OCI-LY1 (cell line): ENCODE data around the gene ZFYVE19.

ENCODE experiments used
- H2AFZ ChIP-seq: fragments of 200-600 bp; sonication (generic), shearing (Covaris generic); 2 replicates; pipeline ENCODE4 v1.6.0; 2014; ENCODE audit warnings: antibody characterized with exemption, mild to moderate bottlenecking, low read length
- H3F3A ChIP-seq: fragments of 200-600 bp; sonication (generic), shearing (Covaris generic); 2 replicates; pipeline ENCODE4 v1.6.0; 2014; ENCODE audit warnings: mild to moderate bottlenecking, antibody characterized with exemption, low read length, moderate library complexity; ENCODE audit not compliant: insufficient read depth
- H3K27ac ChIP-seq: fragments of 200-600 bp; sonication (generic); 2 replicates; pipeline ENCODE4 v1.5.1; 2014; ENCODE audit warnings: low read length, mixed run types, mild to moderate bottlenecking, low read depth; ENCODE audit not compliant: poor library complexity, severe bottlenecking
- H3K27me3 ChIP-seq: fragments of 200-600 bp; sonication (generic); 2 replicates; pipeline ENCODE4 v1.6.0; 2014; ENCODE audit warnings: antibody characterized with exemption, mild to moderate bottlenecking, low read length, moderate library complexity; ENCODE audit not compliant: insufficient read depth
- H3K36me3 ChIP-seq: fragments of 200-600 bp; sonication (generic); 2 replicates; pipeline ENCODE4 v1.6.1; 2014; ENCODE audit warnings: mild to moderate bottlenecking, antibody characterized with exemption, low read length, moderate library complexity, mixed read lengths; ENCODE audit not compliant: insufficient read depth
- H3K4me1 ChIP-seq: fragments of 200-600 bp; sonication (generic); 2 replicates; pipeline ENCODE4 v1.5.1; 2014; ENCODE audit warnings: mild to moderate bottlenecking, low read length, moderate library complexity; ENCODE audit not compliant: insufficient read depth, severe bottlenecking
- H3K4me2 ChIP-seq: fragments of 200-600 bp; sonication (generic), shearing (Covaris generic); 2 replicates; pipeline ENCODE4 v1.6.1; 2014; ENCODE audit warnings: low read length
- H3K4me3 ChIP-seq: fragments of 200-600 bp; sonication (generic); 2 replicates; pipeline ENCODE4 v1.5.1; 2014; ENCODE audit warnings: low read length, low read depth, mild to moderate bottlenecking, mixed read lengths; ENCODE audit not compliant: poor library complexity, severe bottlenecking
- H3K79me2 ChIP-seq: fragments of 200-600 bp; shearing (Covaris generic); 2 replicates; pipeline ENCODE4 v1.6.1; 2016; ENCODE audit warnings: mixed run types, low read length, mixed read lengths; ENCODE audit not compliant: insufficient read depth
- H3K9ac ChIP-seq: fragments of 200-600 bp; sonication (generic), shearing (Covaris generic); 2 replicates; pipeline ENCODE4 v1.6.1; 2014; ENCODE audit warnings: mild to moderate bottlenecking, low read length, mixed read lengths
- H3K9me2 ChIP-seq: fragments of 200-600 bp; sonication (generic), shearing (Covaris generic); 2 replicates; pipeline ENCODE4 v1.6.1; 2014; ENCODE audit warnings: low read depth, mild to moderate bottlenecking, low read length, mixed read lengths
- H3K9me3 ChIP-seq: fragments of 200-600 bp; shearing (Covaris generic); 2 replicates; pipeline ENCODE4 v1.6.1; 2014; ENCODE audit warnings: low read length, mixed read lengths
- H4K20me1 ChIP-seq: fragments of 200-600 bp; sonication (generic), shearing (Covaris generic); 2 replicates; pipeline ENCODE4 v1.6.0; 2016; ENCODE audit warnings: mild to moderate bottlenecking, low read length; ENCODE audit not compliant: insufficient read depth
- EZH2 ChIP-seq: fragments of 200-600 bp; sonication (generic), shearing (Covaris generic); IDR thresholded peaks from 2 replicates; pipeline ENCODE4 v1.8.0; 2017; ENCODE audit warnings: borderline replicate concordance, mixed run types, mild to moderate bottlenecking, antibody characterized with exemption, low read length, moderate library complexity, mixed read lengths
- TF ChIP-seq, protein P1 (sequence below): fragments of 200-600 bp; sonication (generic), shearing (Covaris generic); IDR thresholded peaks from 2 replicates; pipeline ENCODE4 v1.5.1; 2017; ENCODE audit warnings: mild to moderate bottlenecking, antibody characterized with exemption, low read length, moderate library complexity, mixed read lengths

The ZFYVE19 gene

DNA sequence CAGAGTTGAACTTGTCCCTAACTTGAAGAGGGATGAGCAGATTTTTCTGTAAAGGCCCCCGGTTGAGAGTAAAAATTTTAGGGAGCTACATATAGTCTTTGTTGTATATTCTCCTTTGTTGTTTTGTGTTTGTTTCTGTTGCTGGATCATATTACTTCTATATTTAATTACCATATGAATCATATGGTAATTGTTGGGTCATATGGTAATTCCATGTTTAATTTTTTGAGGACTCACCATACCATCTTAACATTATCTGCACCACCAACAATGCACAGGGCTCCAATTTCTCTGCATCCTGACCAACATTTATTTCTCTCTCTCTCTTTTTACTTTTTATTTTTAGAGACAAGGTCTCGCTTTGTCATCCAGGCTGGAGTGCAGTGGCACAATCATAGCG, 7.4 kb upstream of the ZFYVE19 start:
- Histone ChIP-seq H3K4me3 (no peak overlapping the region), H3K36me3 (peaks cover 3% of the 10 kb centered on the region; the same call in 1 of the 2 replicates), H3K9me2 (no peaks in the 10 kb centered on the region), H3F3A (no peaks in the 10 kb centered on the region), H3K27me3 (no peaks in the 10 kb centered on the region), H3K27ac (no peak overlapping the region), H3K4me2 (no peak overlapping the region), H4K20me1 (no peaks in the 10 kb centered on the region), H2AFZ (no peak overlapping the region), H3K9ac (no peak overlapping the region), H3K9me3 (no peaks in the 10 kb centered on the region), H3K79me2 (no peaks in the 10 kb centered on the region), H3K4me1 (no peaks in the 10 kb centered on the region)
- no peak for TF ChIP-seq EZH2
- TF ChIP-seq, protein P1, sequence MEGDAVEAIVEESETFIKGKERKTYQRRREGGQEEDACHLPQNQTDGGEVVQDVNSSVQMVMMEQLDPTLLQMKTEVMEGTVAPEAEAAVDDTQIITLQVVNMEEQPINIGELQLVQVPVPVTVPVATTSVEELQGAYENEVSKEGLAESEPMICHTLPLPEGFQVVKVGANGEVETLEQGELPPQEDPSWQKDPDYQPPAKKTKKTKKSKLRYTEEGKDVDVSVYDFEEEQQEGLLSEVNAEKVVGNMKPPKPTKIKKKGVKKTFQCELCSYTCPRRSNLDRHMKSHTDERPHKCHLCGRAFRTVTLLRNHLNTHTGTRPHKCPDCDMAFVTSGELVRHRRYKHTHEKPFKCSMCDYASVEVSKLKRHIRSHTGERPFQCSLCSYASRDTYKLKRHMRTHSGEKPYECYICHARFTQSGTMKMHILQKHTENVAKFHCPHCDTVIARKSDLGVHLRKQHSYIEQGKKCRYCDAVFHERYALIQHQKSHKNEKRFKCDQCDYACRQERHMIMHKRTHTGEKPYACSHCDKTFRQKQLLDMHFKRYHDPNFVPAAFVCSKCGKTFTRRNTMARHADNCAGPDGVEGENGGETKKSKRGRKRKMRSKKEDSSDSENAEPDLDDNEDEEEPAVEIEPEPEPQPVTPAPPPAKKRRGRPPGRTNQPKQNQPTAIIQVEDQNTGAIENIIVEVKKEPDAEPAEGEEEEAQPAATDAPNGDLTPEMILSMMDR, result no peak

DNA sequence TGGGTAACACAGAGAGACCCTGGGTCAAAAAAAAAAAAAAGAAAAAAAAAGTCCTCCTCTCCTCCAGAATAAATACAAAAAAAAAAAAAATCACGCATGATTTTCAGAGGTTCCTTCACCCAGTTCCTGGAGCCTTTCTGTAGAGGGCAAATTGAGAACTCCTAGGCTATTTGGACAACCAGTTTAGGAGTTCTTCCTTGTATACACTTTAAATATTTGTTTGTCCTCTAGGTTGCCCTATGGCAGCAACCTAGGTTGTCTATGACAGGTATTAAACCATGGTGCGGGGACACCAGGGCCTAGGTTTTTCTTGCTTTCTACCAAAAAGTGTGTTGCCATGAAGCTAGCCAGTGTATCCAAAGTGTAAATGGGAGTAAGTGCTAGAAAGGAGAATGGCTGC, 3.8 kb upstream of the ZFYVE19 start:
- no peak overlapping the region for H3K27ac ChIP-seq
- no peaks in the 10 kb centered on the region for H3K27me3 ChIP-seq
- no peak overlapping the region for H2AFZ ChIP-seq
- H4K20me1 ChIP-seq, result no peaks in the 10 kb centered on the region
- peaks cover 1% of the 10 kb centered on the region; the same call in 1 of the 2 replicates for H3K36me3 ChIP-seq
- 0 out of 2 replicates have a peak, but pooled peaks cover 3% of the 10 kb centered on the region for H3K79me2 ChIP-seq
- H3F3A ChIP-seq, result no peaks in the 10 kb centered on the region
- peaks cover 13% of the 10 kb centered on the region for H3K4me1 ChIP-seq
- H3K9me2 ChIP-seq, result no peaks in the 10 kb centered on the region
- H3K9ac ChIP-seq, result no peak overlapping the region
- TF ChIP-seq EZH2, result no peak
- TF ChIP-seq, protein P1, result no peak
- H3K4me2 ChIP-seq, result no peak overlapping the region
- no peak overlapping the region for H3K4me3 ChIP-seq
- H3K9me3 ChIP-seq, result no peaks in the 10 kb centered on the region

DNA sequence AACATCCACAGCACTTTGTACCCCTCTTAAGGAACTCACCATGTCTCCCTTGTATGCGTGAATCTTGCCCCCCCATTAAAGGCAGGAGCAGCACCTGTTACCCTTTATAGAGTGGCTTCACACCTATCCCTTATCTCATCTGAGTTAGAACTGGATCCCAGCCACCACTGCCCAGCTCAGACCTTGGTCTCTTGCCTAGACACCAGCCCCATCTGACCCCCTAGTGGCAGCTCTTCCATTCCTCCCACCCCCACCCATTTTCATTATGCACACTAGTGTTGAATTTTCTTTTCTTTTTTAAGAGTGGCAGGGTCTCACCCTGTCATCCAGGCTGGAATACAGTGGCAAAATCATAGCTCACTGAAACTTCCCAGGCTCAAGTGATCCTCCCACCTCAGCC, 3.2 kb upstream of the ZFYVE19 start:
- 0 out of 2 replicates have a peak, but pooled peaks cover 3% of the 10 kb centered on the region for H3K79me2 ChIP-seq
- no peaks in the 10 kb centered on the region for H3F3A ChIP-seq
- no peak overlapping the region for H3K4me2 ChIP-seq
- H3K4me3 ChIP-seq, result no peak overlapping the region
- TF ChIP-seq, protein P1, result peak; percentile 30; the same call in 1 of the 2 replicates
- no peak for TF ChIP-seq EZH2
- H3K36me3 ChIP-seq, result no peaks in the 10 kb centered on the region
- no peaks in the 10 kb centered on the region for H3K9me3 ChIP-seq
- H3K27me3 ChIP-seq, result no peaks in the 10 kb centered on the region
- H3K27ac ChIP-seq, result no peak overlapping the region
- no peaks in the 10 kb centered on the region for H3K9me2 ChIP-seq
- H4K20me1 ChIP-seq, result no peaks in the 10 kb centered on the region
- peaks cover 16% of the 10 kb centered on the region for H3K4me1 ChIP-seq
- no peak overlapping the region for H3K9ac ChIP-seq
- no peak overlapping the region for H2AFZ ChIP-seq
